Esophagus squamous epithelium (tissue), 4 donors: ENCODE results near the gene GLP2R.

Source experiments
- CTCF ChIP-seq, 6 experiments: fragments of 450-650 bp in 4 of 6; fragments of 200-600 bp in 2 of 6; sonication (generic) in 2 of 6; IDR thresholded peaks; one replicate each; pipeline ENCODE4 v1.5.1; 2016 to 2019; ENCODE audit warnings: antibody characterized with exemption in 6 of 6, mild to moderate bottlenecking in 4 of 6, moderate library complexity in 4 of 6
- POLR2A ChIP-seq, 4 donors: fragments of 450-650 bp; IDR thresholded peaks; one replicate each; pipeline ENCODE4 v1.6.1; 2017; ENCODE audit warnings: antibody characterized with exemption in 4 of 4, mild to moderate bottlenecking in 4 of 4, moderate library complexity in 3 of 4

GRCh38 chr17:9824797-9825338 is 856 bp upstream of the GLP2R start:
- no peak for TF ChIP-seq CTCF (IDR thresholded peaks at IDR 0.05)
- TF ChIP-seq POLR2A (IDR thresholded peaks at IDR 0.05): no peak
